Stimulated activated naive B cell treated with anti-CD40 and anti-IgM and Interleukin-4, amounts not matched to agents 10 μg/mL and 1 μg/mL and 100 μg/mL, for 72 hours (primary cell): ENCODE results near the gene PTCD1.

Experiments used
- ATAC-seq, 2 donors: fragments of 150-1000 bp; cut with Tn5 transposase; replicated peaks; 2 replicates each; pipeline ENCODE4 v1.10.0; 2021; ENCODE audit warnings: moderate library complexity in 1 of 2
- DNase-seq: peaks from one replicate; pipeline ENCODE4 v3.0.0; 2021
- H3K27ac Mint-ChIP-seq: one replicate; pipeline ENCODE4 v1.8.0; 2022; ENCODE audit warnings: mild to moderate bottlenecking, mixed read lengths
- H3K27me3 Mint-ChIP-seq, 2 donors: one replicate each; pipeline ENCODE4 v1.8.0; 2022; ENCODE audit warnings: mixed read lengths in 2 of 2
- H3K36me3 Mint-ChIP-seq, 2 donors: one replicate each; pipeline ENCODE4 v1.8.0; 2022; ENCODE audit warnings: mixed read lengths in 2 of 2, mild to moderate bottlenecking in 1 of 2
- H3K4me1 Mint-ChIP-seq, 2 donors: one replicate each; pipeline ENCODE4 v1.8.0; 2022; ENCODE audit warnings: mixed read lengths in 2 of 2, mild to moderate bottlenecking in 1 of 2
- H3K4me3 Mint-ChIP-seq, 2 donors: one replicate each; pipeline ENCODE4 v1.8.0; 2022; ENCODE audit warnings: mild to moderate bottlenecking in 2 of 2, mixed read lengths in 2 of 2, moderate library complexity in 1 of 2
- H3K9me3 Mint-ChIP-seq, 2 donors: one replicate each; pipeline ENCODE4 v1.8.0; 2022; ENCODE audit warnings: mixed read lengths in 2 of 2, mild to moderate bottlenecking in 1 of 2

PTCD1 gene

GRCh38 chr7:99438573-99439480, at the start of gene PTCD1, which contains the start of gene CPSF4:
TSS of gene PTCD1 (minus strand) at chr7:99438798. CDS start at chr7:99435242, 3,556 bp downstream.
TSS of gene CPSF4 (plus strand) at chr7:99438943. CDS start at chr7:99439083, 140 bp downstream.
- no peaks in the 10 kb centered on the region for H3K27me3 Mint-ChIP-seq
- peaks cover 22 to 31% of the 10 kb centered on the region in 2 donors for H3K36me3 Mint-ChIP-seq
- peak within 1 kb of the TSS; percentile 97 for H3K27ac Mint-ChIP-seq
- peak within 1 kb of the TSS; percentile 87 to 95 for H3K4me3 Mint-ChIP-seq
- peak; percentile 96 to 97 for ATAC-seq
- H3K9me3 Mint-ChIP-seq = no peaks in the 10 kb centered on the region
- H3K4me1 Mint-ChIP-seq = peaks cover 30 to 53% of the 10 kb centered on the region in 2 donors
- DNase-seq = peak; percentile 94

GRCh38 chr7:99485094-99485493, 46.5 kb upstream of the PTCD1 start:
- peaks cover 0 to 2% of the 10 kb centered on the region in 2 donors for H3K4me1 Mint-ChIP-seq
- H3K27me3 Mint-ChIP-seq = no peaks in the 10 kb centered on the region
- DNase-seq (no peak), ATAC-seq (no peak)
- no peaks in the 10 kb centered on the region for H3K9me3 Mint-ChIP-seq
- no peak overlapping the region for H3K27ac Mint-ChIP-seq
- H3K36me3 Mint-ChIP-seq = peaks cover 31 to 49% of the 10 kb centered on the region in 2 donors
- no peak overlapping the region for H3K4me3 Mint-ChIP-seq

GRCh38 chr7:99478464-99479440, 40.2 kb upstream of the PTCD1 start:
- ATAC-seq (peak; percentile 20 to 25), DNase-seq (no peak)
- Mint-ChIP-seq H3K4me3 (no peak overlapping the region), H3K4me1 (peaks cover 22 to 35% of the 10 kb centered on the region in 2 donors), H3K27ac (peak overlapping the region; percentile 83), H3K9me3 (no peaks in the 10 kb centered on the region), H3K27me3 (no peaks in the 10 kb centered on the region), H3K36me3 (peaks cover 23 to 44% of the 10 kb centered on the region in 2 donors)

- Mint-ChIP-seq H3K36me3 (peaks cover 19 to 47% of the 10 kb centered on the region in 2 donors), H3K27me3 (no peaks in the 10 kb centered on the region), H3K27ac (no peak overlapping the region), H3K4me1 (peaks cover 29 to 35% of the 10 kb centered on the region in 2 donors), H3K9me3 (no peaks in the 10 kb centered on the region), H3K4me3 (no peak overlapping the region)
- ATAC-seq (no peak), DNase-seq (no peak)
Observed at GRCh38 chr7:99476107-99476506, 37.5 kb upstream of the PTCD1 start.

GRCh38 chr7:99473315-99473596, 34.7 kb upstream of the PTCD1 start:
- peak overlapping the region; percentile 98 for H3K27ac Mint-ChIP-seq
- H3K36me3 Mint-ChIP-seq = peaks cover 11 to 29% of the 10 kb centered on the region in 2 donors
- peak overlapping the region; percentile 96 to 99 for H3K4me3 Mint-ChIP-seq
- peak; percentile 9 for DNase-seq
- H3K27me3 Mint-ChIP-seq = no peaks in the 10 kb centered on the region
- H3K4me1 Mint-ChIP-seq = peaks cover 20 to 22% of the 10 kb centered on the region in 2 donors
- no peaks in the 10 kb centered on the region for H3K9me3 Mint-ChIP-seq
- peak; percentile 32 to 35 for ATAC-seq

- Mint-ChIP-seq H3K36me3 (peaks cover 9 to 25% of the 10 kb centered on the region in 2 donors), H3K9me3 (no peaks in the 10 kb centered on the region), H3K27me3 (no peaks in the 10 kb centered on the region), H3K4me3 (peak within 1 kb of the TSS; percentile 96 to 99), H3K27ac (peak within 1 kb of the TSS; percentile 98), H3K4me1 (peaks cover 15 to 19% of the 10 kb centered on the region in 2 donors)
- DNase-seq = peak; percentile 96
- peak; percentile 96 to 97 for ATAC-seq
Observed at GRCh38 chr7:99472561-99473314, 34.1 kb upstream of the PTCD1 start, which contains the start of gene ZNF789. TSS of gene ZNF789 (plus strand) at chr7:99472890. CDS start at chr7:99476457, 3,567 bp downstream.

- Mint-ChIP-seq H3K4me3 (no peak overlapping the region), H3K9me3 (no peaks in the 10 kb centered on the region), H3K36me3 (peaks cover 5 to 20% of the 10 kb centered on the region in 2 donors), H3K27ac (no peak overlapping the region), H3K4me1 (peaks cover 18 to 19% of the 10 kb centered on the region in 2 donors), H3K27me3 (no peaks in the 10 kb centered on the region)
- ATAC-seq = no peak
- no peak for DNase-seq
Observed at GRCh38 chr7:99469381-99470065, 30.9 kb upstream of the PTCD1 start.

- Mint-ChIP-seq H3K27ac (peak overlapping the region; percentile 42), H3K4me1 (peaks cover 23 to 24% of the 10 kb centered on the region in 2 donors), H3K9me3 (no peaks in the 10 kb centered on the region), H3K36me3 (peaks cover 11 to 26% of the 10 kb centered on the region in 2 donors), H3K4me3 (no peak overlapping the region), H3K27me3 (no peaks in the 10 kb centered on the region)
- no peak for ATAC-seq
- DNase-seq = no peak
Observed at GRCh38 chr7:99468336-99468918, 29.8 kb upstream of the PTCD1 start.

- ATAC-seq (peak; percentile 1 to 10), DNase-seq (no peak)
- Mint-ChIP-seq H3K9me3 (no peaks in the 10 kb centered on the region), H3K27me3 (no peaks in the 10 kb centered on the region), H3K4me1 (peaks cover 23 to 30% of the 10 kb centered on the region in 2 donors), H3K4me3 (peak overlapping the region; percentile 91 to 97), H3K36me3 (peaks cover 20 to 30% of the 10 kb centered on the region in 2 donors), H3K27ac (peak overlapping the region; percentile 97)
Observed at GRCh38 chr7:99465421-99465768, 26.8 kb upstream of the PTCD1 start.

GRCh38 chr7:99461221-99461620, 22.6 kb upstream of the PTCD1 start:
- Mint-ChIP-seq H3K4me3 (no peak overlapping the region), H3K36me3 (peaks cover 46 to 55% of the 10 kb centered on the region in 2 donors), H3K4me1 (peaks cover 30 to 50% of the 10 kb centered on the region in 2 donors), H3K27ac (peak overlapping the region; percentile 51), H3K9me3 (no peaks in the 10 kb centered on the region), H3K27me3 (no peaks in the 10 kb centered on the region)
- DNase-seq (no peak), ATAC-seq (no peak)

GRCh38 chr7:99460651-99461050, 22.1 kb upstream of the PTCD1 start:
- Mint-ChIP-seq H3K9me3 (no peaks in the 10 kb centered on the region), H3K27me3 (no peaks in the 10 kb centered on the region), H3K4me3 (no peak overlapping the region), H3K4me1 (peaks cover 28 to 45% of the 10 kb centered on the region in 2 donors), H3K36me3 (peaks cover 46 to 50% of the 10 kb centered on the region in 2 donors), H3K27ac (peak overlapping the region; percentile 67)
- ATAC-seq (no peak), DNase-seq (no peak)

- H3K4me1 Mint-ChIP-seq = peaks cover 22 to 32% of the 10 kb centered on the region in 2 donors
- no peak overlapping the region for H3K27ac Mint-ChIP-seq
- H3K4me3 Mint-ChIP-seq = no peak overlapping the region
- ATAC-seq (peak; percentile 73 to 74), DNase-seq (no peak)
- H3K36me3 Mint-ChIP-seq = peaks cover 46 to 48% of the 10 kb centered on the region in 2 donors
- H3K9me3 Mint-ChIP-seq = no peaks in the 10 kb centered on the region
- no peaks in the 10 kb centered on the region for H3K27me3 Mint-ChIP-seq
Observed at GRCh38 chr7:99459087-99459486, 20.5 kb upstream of the PTCD1 start.
